Hepatocyte (in vitro differentiated cells): ENCODE results near the gene NCAPH2. TPM values are rescaled to one million over a fixed set of nuclear protein-coding genes. Genes with fewer than 3 reads are reported as not detected.

Experiments
- DNase-seq: peaks from one replicate; pipeline ENCODE4 v3.0.0-alpha.2; 2016; ENCODE audit warnings: low spot score
- H2AFZ ChIP-seq: fragments of 200-600 bp; sonication (generic); 2 replicates; pipeline ENCODE4 v1.6.0; 2016; ENCODE audit warnings: antibody characterized with exemption, mild to moderate bottlenecking
- H3K27ac ChIP-seq: fragments of 200-600 bp; sonication (generic); 2 replicates; pipeline ENCODE4 v1.5.1; 2016; ENCODE audit warnings: mild to moderate bottlenecking
- H3K27me3 ChIP-seq: fragments of 200-600 bp; sonication (generic); 2 replicates; pipeline ENCODE4 v1.6.1; 2016
- H3K36me3 ChIP-seq: fragments of 200-600 bp; sonication (generic); replicated peaks from 2 replicates; pipeline ENCODE4 v1.5.1; 2016; ENCODE audit warnings: low read depth; ENCODE audit not compliant: insufficient read depth
- H3K4me1 ChIP-seq: fragments of 200-600 bp; sonication (generic); 2 replicates; pipeline ENCODE4 v1.5.1; 2016; ENCODE audit warnings: mild to moderate bottlenecking, moderate library complexity; ENCODE audit not compliant: insufficient read depth
- H3K4me2 ChIP-seq: fragments of 200-600 bp; sonication (generic); 2 replicates; pipeline ENCODE4 v1.6.0; 2016
- H3K4me3 ChIP-seq: fragments of 200-600 bp; sonication (generic); 2 replicates; pipeline ENCODE4 v1.5.1; 2016; ENCODE audit warnings: mild to moderate bottlenecking
- H3K79me2 ChIP-seq: fragments of 200-600 bp; sonication (generic); 2 replicates; pipeline ENCODE4 v1.6.0; 2017; ENCODE audit warnings: mild to moderate bottlenecking
- H3K9me2 ChIP-seq: fragments of 200-600 bp; sonication (generic); replicated peaks from 2 replicates; pipeline ENCODE4 v1.6.0; 2017; ENCODE audit warnings: mild to moderate bottlenecking; ENCODE audit not compliant: insufficient read depth
- H3K9me3 ChIP-seq: fragments of 200-600 bp; sonication (generic); 2 replicates; pipeline ENCODE4 v1.5.1; 2016; ENCODE audit warnings: low read depth, mild to moderate bottlenecking
- H4K20me1 ChIP-seq: fragments of 200-600 bp; sonication (generic); 2 replicates; pipeline ENCODE4 v1.6.0; 2016; ENCODE audit warnings: mild to moderate bottlenecking; ENCODE audit not compliant: insufficient read depth, poor library complexity, severe bottlenecking
- CTCF ChIP-seq: fragments of 200-600 bp; sonication (generic); IDR thresholded peaks from 2 replicates; pipeline ENCODE4 v1.5.1; 2016; ENCODE audit warnings: antibody characterized with exemption, mild to moderate bottlenecking; ENCODE audit not compliant: poor library complexity
- EZH2 ChIP-seq: fragments of 200-600 bp; sonication (generic); IDR thresholded peaks from 2 replicates; pipeline ENCODE4 v1.6.1; 2016; ENCODE audit warnings: antibody characterized with exemption, mild to moderate bottlenecking, borderline replicate concordance
- EZH2phosphoT487 ChIP-seq: fragments of 200-600 bp; sonication (generic); IDR thresholded peaks from one replicate; pipeline ENCODE4 v1.6.1; 2018; ENCODE audit warnings: antibody characterized with exemption, mild to moderate bottlenecking, low read depth, moderate library complexity; ENCODE audit not compliant: unreplicated experiment, severe bottlenecking
- WGBS: methylation state at CpG from one replicate; pipeline ENCODE4 v1.1.6; 2016; ENCODE audit warnings: low lambda C conversion rate; ENCODE audit errors: missing lambda C conversion rate; 5-methylcytosine and 5-hydroxymethylcytosine counted together
- polyA plus RNA-seq: library from polyadenylated mRNA; unstranded; fragments of >200 nt; fragmentation: Nextera tagmentation; extraction: Ambion mirVana; gene quantifications from 2 replicates; pipeline ENCODE4 v1.2.1, GENCODE V29; 2016
- total RNA-seq: library from RNA; depleted of rRNA; stranded (reverse); fragments of >200 nt; gene quantifications from 2 replicates; pipeline ENCODE4 v1.2.3, GENCODE V29; 2014

NCAPH2 gene
- total and polyA plus RNA-seq, 2 experiments from 2014 or later = 25.6 to 40.6 TPM

- H3K9me2 ChIP-seq = no peaks in the 10 kb centered on the region
- no peaks in the 10 kb centered on the region for H3K9me3 ChIP-seq
- peak; percentile 3 for DNase-seq
- TF ChIP-seq EZH2phosphoT487 = no peak
- TF ChIP-seq CTCF = no peak
- TF ChIP-seq EZH2 = no peak
- WGBS = 97% methylated on average over 24 of the region's 24 CpGs
- peaks cover 6% of the 10 kb centered on the region for H3K4me1 ChIP-seq
- H3K36me3 ChIP-seq = no peaks in the 10 kb centered on the region
- H3K27ac ChIP-seq = no peak overlapping the region
- H3K79me2 ChIP-seq = peaks cover 15% of the 10 kb centered on the region
- no peaks in the 10 kb centered on the region for H3K27me3 ChIP-seq
- H4K20me1 ChIP-seq = no peaks in the 10 kb centered on the region
- no peak overlapping the region for H3K4me2 ChIP-seq
- no peak overlapping the region for H3K4me3 ChIP-seq
- H2AFZ ChIP-seq = no peak overlapping the region
Observed at GRCh38 chr22:50502628-50503474, 5.2 kb upstream of the NCAPH2 start.

DNA sequence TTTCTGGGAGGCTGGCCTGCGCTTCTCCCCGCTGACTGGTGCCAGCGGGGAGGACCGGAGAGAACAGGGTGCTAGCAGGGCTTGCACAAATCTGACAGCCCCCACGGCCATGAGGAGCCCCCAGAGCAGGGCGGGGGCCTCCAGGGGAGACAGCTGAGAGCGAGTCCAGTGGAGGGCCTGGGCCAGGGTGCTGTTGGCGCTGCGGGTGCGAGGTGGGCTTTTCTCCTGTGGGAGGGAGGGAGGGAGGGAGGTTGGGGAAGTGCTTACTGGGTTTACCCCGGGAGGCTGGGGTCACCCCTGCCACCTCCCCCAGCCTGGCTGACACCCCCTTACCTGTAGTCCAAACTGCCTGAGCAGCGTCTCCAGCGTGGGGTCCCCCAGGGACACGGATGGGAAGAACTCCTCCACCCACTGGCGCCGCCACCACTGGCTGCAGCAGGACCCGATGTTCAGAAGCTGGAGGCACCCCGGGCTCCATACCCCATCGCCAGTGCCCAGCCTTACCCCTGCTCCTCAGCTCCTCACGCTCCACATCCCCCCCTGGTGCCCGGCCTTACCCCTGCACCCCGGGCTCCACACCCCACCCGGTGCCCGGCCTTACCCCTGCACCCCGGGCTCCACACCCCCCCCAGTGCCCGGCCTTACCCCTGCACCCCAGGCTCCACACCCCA, 4.4 kb upstream of the NCAPH2 start:
- Histone ChIP-seq H3K9me2 (no peaks in the 10 kb centered on the region), H3K36me3 (no peaks in the 10 kb centered on the region), H4K20me1 (no peaks in the 10 kb centered on the region), H3K4me2 (no peak overlapping the region), H3K79me2 (peaks cover 17% of the 10 kb centered on the region), H2AFZ (no peak overlapping the region), H3K27me3 (no peaks in the 10 kb centered on the region), H3K27ac (no peak overlapping the region), H3K9me3 (no peaks in the 10 kb centered on the region), H3K4me1 (peaks cover 4% of the 10 kb centered on the region), H3K4me3 (no peak overlapping the region)
- WGBS = 99% methylated on average over 14 of the region's 26 CpGs
- TF ChIP-seq EZH2phosphoT487 (no peak), CTCF (no peak), EZH2 (no peak)
- DNase-seq = peak; percentile 8

DNA sequence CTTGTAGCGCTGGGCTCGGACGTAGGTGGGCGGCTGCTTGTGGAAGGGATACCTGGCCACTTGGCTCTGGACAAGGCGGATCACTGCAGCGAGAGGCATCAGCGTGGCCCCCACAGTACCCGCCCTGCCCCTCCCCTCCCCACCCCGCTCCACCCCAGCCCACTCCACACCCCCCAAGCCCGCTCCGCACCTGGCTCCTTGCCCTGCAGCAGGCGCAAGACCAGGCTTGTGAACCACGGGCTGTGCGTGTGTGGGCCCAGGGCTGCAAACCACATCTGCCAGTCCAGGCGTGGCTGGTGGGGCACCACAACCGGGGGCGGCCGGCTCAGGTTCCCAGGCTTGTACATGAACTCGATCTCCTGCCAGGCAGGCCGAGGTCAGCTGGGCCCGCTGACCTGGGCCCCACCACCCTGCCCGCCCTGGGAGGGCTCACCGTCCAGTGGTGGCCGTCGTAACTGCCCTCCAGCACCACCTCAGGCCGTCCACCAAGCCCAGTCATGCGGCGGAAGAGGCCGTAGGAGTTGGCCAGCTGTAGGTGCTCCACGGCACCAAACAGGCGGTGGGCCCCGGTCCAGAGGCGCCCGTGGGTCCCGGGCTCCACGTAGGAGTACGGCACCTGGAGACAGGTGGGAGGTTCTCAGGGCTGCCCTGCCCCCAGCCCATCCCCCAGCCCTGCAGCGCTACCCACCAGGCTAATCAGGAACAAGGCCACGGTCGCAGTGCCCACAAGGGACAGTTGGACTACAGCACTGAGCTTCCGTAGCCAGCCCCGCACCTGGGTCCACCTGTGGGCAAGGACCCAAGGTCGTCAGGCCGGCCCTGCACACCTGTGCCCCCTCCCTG, 3.4 kb upstream of the NCAPH2 start:
- no peaks in the 10 kb centered on the region for H3K27me3 ChIP-seq
- H3K36me3 ChIP-seq = no peaks in the 10 kb centered on the region
- H3K9me3 ChIP-seq = no peaks in the 10 kb centered on the region
- H3K4me3 ChIP-seq = no peak overlapping the region
- H3K4me2 ChIP-seq = no peak overlapping the region
- H3K27ac ChIP-seq = no peak overlapping the region
- H3K79me2 ChIP-seq = peaks cover 27% of the 10 kb centered on the region
- no peak for TF ChIP-seq CTCF
- TF ChIP-seq EZH2phosphoT487 = no peak
- no peak for TF ChIP-seq EZH2
- H3K9me2 ChIP-seq = no peaks in the 10 kb centered on the region
- peaks cover 13% of the 10 kb centered on the region for H3K4me1 ChIP-seq
- no peaks in the 10 kb centered on the region for H4K20me1 ChIP-seq
- DNase-seq = peak; percentile 9
- 98% methylated on average over 25 of the region's 44 CpGs for WGBS
- no peak overlapping the region for H2AFZ ChIP-seq
